Muscle of leg (tissue), 11 donors: Measurements from ENCODE around the gene GPR25. TPM values are rescaled to one million over a fixed set of nuclear protein-coding genes. Genes with fewer than 3 reads are reported as not detected.

Source experiments
- DNase-seq: peaks from one replicate; pipeline ENCODE4 v3.0.0; 2013
- H3K27ac ChIP-seq: one replicate; pipeline ENCODE4 v1.5.1; 2013; ENCODE audit warnings: mild to moderate bottlenecking, low read length, control low read depth
- H3K27me3 ChIP-seq: one replicate; pipeline ENCODE4 v1.6.1; 2013; ENCODE audit warnings: low read length; ENCODE audit not compliant: control insufficient read depth, insufficient read depth
- H3K36me3 ChIP-seq: one replicate; pipeline ENCODE4 v1.6.1; 2013; ENCODE audit warnings: low read length; ENCODE audit not compliant: control insufficient read depth, insufficient read depth
- H3K4me1 ChIP-seq: one replicate; pipeline ENCODE4 v1.6.1; 2013; ENCODE audit warnings: low read length; ENCODE audit not compliant: control insufficient read depth, insufficient read depth
- H3K4me3 ChIP-seq: one replicate; pipeline ENCODE4 v1.5.1; 2013; ENCODE audit warnings: low read length, control low read depth
- H3K9me3 ChIP-seq: replicated peaks from 2 replicates; pipeline ENCODE4 v1.6.1; 2013; ENCODE audit warnings: low read depth, low read length; ENCODE audit not compliant: control insufficient read depth
- whole genome bisulfite sequencing: methylation state at CpG from one replicate; pipeline ENCODE4 v1.1.5; 2013; ENCODE audit warnings: missing lambda C conversion rate; ENCODE audit not compliant: insufficient coverage; 5-methylcytosine and 5-hydroxymethylcytosine counted together
- polyA plus RNA-seq, 8 donors: library from polyadenylated mRNA; unstranded; fragments of 120-200 nt; gene quantifications; one replicate each; pipeline versions ENCODE4 v1.2.1 to v1.2.3, GENCODE V29; 2013; ENCODE audit warnings: inconsistent platforms in 1 of 8, low replicate concordance in 1 of 8; ENCODE audit not compliant: insufficient read length in 8 of 8, insufficient read depth in 1 of 8
- total RNA-seq: library from RNA; stranded (reverse); fragments of 120-200 nt; gene quantifications from one replicate; pipeline ENCODE4 v1.2.4, GENCODE V29; 2013

Gene GPR25
- total and polyA plus RNA-seq, 9 donors, result not detected

GRCh38 chr1:200901350-200901749, 28.6 kb downstream of the GPR25 start:
- peaks cover 4% of the 10 kb centered on the region for H3K4me1 ChIP-seq
- H3K9me3 ChIP-seq, result no peaks in the 10 kb centered on the region
- no peaks in the 10 kb centered on the region for H3K27me3 ChIP-seq
- WGBS, result 100% methylated on average over 1 of the region's 5 CpGs
- H3K4me3 ChIP-seq, result no peak overlapping the region
- H3K27ac ChIP-seq, result no peak overlapping the region
- no peaks in the 10 kb centered on the region for H3K36me3 ChIP-seq
- no peak for DNase-seq

GRCh38 chr1:200901796-200902444, 29.1 kb downstream of the GPR25 start:
- H3K27ac ChIP-seq, result no peak overlapping the region
- DNase-seq, result no peak
- no peak overlapping the region for H3K4me3 ChIP-seq
- no peaks in the 10 kb centered on the region for H3K36me3 ChIP-seq
- H3K4me1 ChIP-seq, result no peaks in the 10 kb centered on the region
- WGBS, result 60% methylated on average over 7 of the region's 8 CpGs
- H3K9me3 ChIP-seq, result no peaks in the 10 kb centered on the region
- no peaks in the 10 kb centered on the region for H3K27me3 ChIP-seq

GRCh38 chr1:200903793-200904192, 31.0 kb downstream of the GPR25 start:
- Histone ChIP-seq H3K9me3 (no peaks in the 10 kb centered on the region), H3K36me3 (no peaks in the 10 kb centered on the region), H3K27ac (no peak overlapping the region), H3K4me3 (no peak overlapping the region), H3K27me3 (no peaks in the 10 kb centered on the region), H3K4me1 (no peaks in the 10 kb centered on the region)
- no peak for DNase-seq
- WGBS, result 80% methylated on average over 3 of the region's 5 CpGs

- no peak overlapping the region for H3K4me3 ChIP-seq
- no peaks in the 10 kb centered on the region for H3K9me3 ChIP-seq
Measured at GRCh38 chr1:200904772-200905171, 32.0 kb downstream of the GPR25 start.

GRCh38 chr1:200905411-200906052, 32.8 kb downstream of the GPR25 start:
- no peak for DNase-seq
- H3K27ac ChIP-seq, result no peak overlapping the region
- H3K36me3 ChIP-seq, result no peaks in the 10 kb centered on the region
- H3K27me3 ChIP-seq, result no peaks in the 10 kb centered on the region
- WGBS, result no CpG with 5 or more reads among the region's 4 CpGs
- no peak overlapping the region for H3K4me3 ChIP-seq
- no peaks in the 10 kb centered on the region for H3K4me1 ChIP-seq
- no peaks in the 10 kb centered on the region for H3K9me3 ChIP-seq

More at GRCh38 chr1:200904772-200905171, 32.0 kb downstream of the GPR25 start:
- Histone ChIP-seq H3K4me1 (no peaks in the 10 kb centered on the region), H3K36me3 (no peaks in the 10 kb centered on the region), H3K27me3 (no peaks in the 10 kb centered on the region), H3K27ac (no peak overlapping the region)
- DNase-seq, result no peak

GRCh38 chr1:200906491-200906890, 33.7 kb downstream of the GPR25 start:
- 100% methylated on average over 1 of the region's 2 CpGs for WGBS
- no peak for DNase-seq
- no peak overlapping the region for H3K27ac ChIP-seq

GRCh38 chr1:200907611-200908097, 34.9 kb downstream of the GPR25 start:
- no peaks in the 10 kb centered on the region for H3K36me3 ChIP-seq
- no peaks in the 10 kb centered on the region for H3K9me3 ChIP-seq
- H3K4me3 ChIP-seq, result no peak overlapping the region

More at GRCh38 chr1:200906491-200906890, 33.7 kb downstream of the GPR25 start:
- H3K9me3 ChIP-seq, result no peaks in the 10 kb centered on the region
- no peaks in the 10 kb centered on the region for H3K36me3 ChIP-seq
- H3K4me1 ChIP-seq, result no peaks in the 10 kb centered on the region
- no peak overlapping the region for H3K4me3 ChIP-seq
- H3K27me3 ChIP-seq, result no peaks in the 10 kb centered on the region

GRCh38 chr1:200908191-200908868, 35.5 kb downstream of the GPR25 start:
- 81% methylated on average over 2 of the region's 6 CpGs for WGBS
- H3K27me3 ChIP-seq, result no peaks in the 10 kb centered on the region
- no peak overlapping the region for H3K27ac ChIP-seq

More at GRCh38 chr1:200907611-200908097, 34.9 kb downstream of the GPR25 start:
- 86% methylated on average over 3 of the region's 5 CpGs for WGBS
- Histone ChIP-seq H3K27me3 (no peaks in the 10 kb centered on the region), H3K4me1 (no peaks in the 10 kb centered on the region), H3K27ac (no peak overlapping the region)
- DNase-seq, result no peak

GRCh38 chr1:200909071-200909470, 36.3 kb downstream of the GPR25 start:
- H3K36me3 ChIP-seq, result no peaks in the 10 kb centered on the region
- no peaks in the 10 kb centered on the region for H3K9me3 ChIP-seq
- DNase-seq, result no peak
- WGBS, result 91% methylated on average over 4 of the region's 5 CpGs
- no peak overlapping the region for H3K4me3 ChIP-seq
- peaks cover 3% of the 10 kb centered on the region for H3K4me1 ChIP-seq
- no peak overlapping the region for H3K27ac ChIP-seq
- no peaks in the 10 kb centered on the region for H3K27me3 ChIP-seq

More at GRCh38 chr1:200908191-200908868, 35.5 kb downstream of the GPR25 start:
- Histone ChIP-seq H3K9me3 (no peaks in the 10 kb centered on the region), H3K4me3 (no peak overlapping the region), H3K4me1 (peaks cover 3% of the 10 kb centered on the region), H3K36me3 (no peaks in the 10 kb centered on the region)
- DNase-seq, result no peak

GRCh38 chr1:200909757-200910239, 37.0 kb downstream of the GPR25 start:
- Histone ChIP-seq H3K4me3 (no peak overlapping the region), H3K4me1 (peaks cover 3% of the 10 kb centered on the region), H3K27me3 (no peaks in the 10 kb centered on the region), H3K27ac (no peak overlapping the region), H3K9me3 (no peaks in the 10 kb centered on the region), H3K36me3 (no peaks in the 10 kb centered on the region)
- DNase-seq, result no peak
- 100% methylated on average over 1 of the region's 4 CpGs for WGBS
